Measurements from ENCODE around the gene IFNA14. TPM values are rescaled to one million over a fixed set of nuclear protein-coding genes. Genes with fewer than 3 reads are reported as not detected.

Gene IFNA14
- total RNA-seq, 1 experiment from 2014 or later: not detected

- Histone ChIP-seq H2BK5ac (ENCODE audit: insufficient read length, low read length) (no peak overlapping the region), H3K56ac (ENCODE audit: insufficient read length, low read depth, low read length) (no peak overlapping the region), H3K23ac (ENCODE audit: insufficient read length, low read depth, low read length) (no peak overlapping the region), H2BK20ac (ENCODE audit: low read depth, low read length, poor library complexity, severe bottlenecking) (no peak overlapping the region), H3K9me3 (ENCODE audit: control insufficient read depth, low read depth, low read length) (no peaks in the 10 kb centered on the region), H3K4me2 (ENCODE audit: insufficient read depth, insufficient read length, low read length) (no peak overlapping the region), H2AFZ (ENCODE audit: low read length) (no peak overlapping the region), H3K79me2 (ENCODE audit: insufficient read depth, low read length) (no peaks in the 10 kb centered on the region), H3K27me3 (ENCODE audit: insufficient read depth, low read length) (no peaks in the 10 kb centered on the region), H3K4ac (ENCODE audit: low read depth, low read length) (no peak overlapping the region), H3T11ph (ENCODE audit: low read length) (no peak overlapping the region), H3K4me1 (ENCODE audit: insufficient read depth, low read length) (no peaks in the 10 kb centered on the region), H4K20me1 (ENCODE audit: control insufficient read depth, insufficient read depth, insufficient read length) (no peaks in the 10 kb centered on the region), H4K8ac (replicated peaks; ENCODE audit: insufficient read length, low read depth, low read length) (no peak overlapping the region), H2BK12ac (ENCODE audit: insufficient read length, low read depth, low read length) (no peak overlapping the region), H3K27ac (ENCODE audit: insufficient read length, low read depth, low read length) (no peak overlapping the region), H3K23me2 (ENCODE audit: insufficient read length, low read depth, low read length, poor library complexity, severe bottlenecking) (no peaks in the 10 kb centered on the region), H4K5ac (ENCODE audit: insufficient read length, low read depth, low read length) (no peak overlapping the region), H3K14ac (ENCODE audit: insufficient read depth, low read length) (no peak overlapping the region), H3K9ac (ENCODE audit: extremely low read depth, insufficient read length, low read length) (no peak overlapping the region), H2AK5ac (ENCODE audit: insufficient read length, low read length) (no peak overlapping the region), H2BK15ac (ENCODE audit: low read depth, low read length) (no peak overlapping the region), H3K18ac (ENCODE audit: insufficient read length, low read depth, low read length) (no peak overlapping the region), H2BK120ac (ENCODE audit: low read depth, low read length, poor library complexity, severe bottlenecking) (no peak overlapping the region), H4K91ac (ENCODE audit: insufficient read length, low read depth, low read length) (no peak overlapping the region), H3K79me1 (ENCODE audit: insufficient read depth, low read depth, low read length, poor library complexity, severe bottlenecking) (no peaks in the 10 kb centered on the region)
- Mint-ChIP-seq H3K9me3 (no peaks in the 10 kb centered on the region), H3K4me3 (no peak overlapping the region), H3K36me3 (ENCODE audit: insufficient read depth in 1 of 3, low read depth in 3 of 3) (no peaks in the 10 kb centered on the region), H3K27me3 (ENCODE audit: low read depth) (peaks cover 12% of the 10 kb centered on the region), H3K27ac (no peak overlapping the region), H3K4me1 (no peaks in the 10 kb centered on the region; a peak in 1 of 4 replicates)
- no CpG with 5 or more reads among the region's 2 CpGs for WGBS (ENCODE audit: extremely low coverage, insufficient read length, low lambda C conversion rate)
- TF ChIP-seq CTCF (conservative IDR thresholded peaks at IDR 0.05): no peak
- no peak for DNase-seq
Measured at GRCh38 chr9:21233258-21233657, 6.5 kb downstream of the IFNA14 start.
